ENCODE data around the gene SPTLC2.
"Not testable (repeated sequence)": the region's sequence is repeated elsewhere in the genome, so short reads cannot be mapped to it uniquely, and the experiment has no call there.

The SPTLC2 gene

DNA sequence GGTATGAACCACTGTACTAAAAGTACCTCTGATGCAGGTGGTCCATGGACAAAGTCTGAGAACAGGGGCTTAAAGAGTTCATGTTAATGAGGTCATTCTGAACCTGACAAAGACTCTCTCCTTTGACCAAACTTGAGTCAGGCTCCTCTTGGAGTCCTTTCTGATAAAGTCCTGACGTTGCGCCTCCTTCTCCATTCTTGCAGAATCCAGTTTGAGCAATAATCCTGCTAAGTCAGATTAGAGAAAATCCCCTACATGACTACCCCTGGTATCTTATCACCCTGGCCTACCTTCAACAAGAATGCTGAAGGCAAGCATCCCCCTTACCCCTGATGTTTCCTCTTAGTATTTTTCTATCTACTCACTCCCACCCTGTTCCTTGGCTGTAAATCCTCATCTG lies 71.9 kb downstream of the SPTLC2 start:
- no peak for DNase-seq

DNA sequence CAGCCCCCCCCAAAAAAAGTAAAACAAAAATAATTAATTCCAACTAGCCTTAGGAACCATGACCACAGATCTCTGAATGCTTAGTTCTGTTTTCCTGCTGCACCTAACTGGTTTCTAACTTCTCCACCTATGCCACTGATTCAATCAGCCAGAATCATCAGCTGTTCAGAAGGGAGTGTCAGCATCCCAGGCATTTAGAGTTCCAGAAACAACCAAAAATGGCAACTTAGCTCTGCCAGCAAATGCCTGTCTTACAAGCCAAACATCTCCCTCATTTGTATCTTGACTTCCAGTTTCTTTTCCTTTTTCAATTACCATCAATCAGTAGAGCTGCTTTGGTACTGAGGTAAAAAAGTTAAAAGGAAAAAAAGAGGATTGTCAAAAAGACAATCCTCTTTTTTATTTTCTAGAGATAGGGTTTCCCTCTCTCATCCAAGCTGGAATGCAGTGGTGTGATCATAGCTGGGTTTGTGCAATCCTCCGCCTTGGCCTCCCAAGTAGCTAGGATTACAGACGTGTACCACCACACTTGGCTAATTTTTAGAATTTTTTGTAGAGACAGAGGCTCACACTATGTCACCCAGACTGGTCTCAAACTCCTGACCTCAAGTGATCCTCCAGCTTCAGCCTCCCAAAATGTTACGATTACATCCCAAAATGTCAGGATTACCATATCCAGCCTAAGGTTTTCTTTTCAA lies 72.7 kb downstream of the SPTLC2 start:
- DNase-seq: no peak

DNA sequence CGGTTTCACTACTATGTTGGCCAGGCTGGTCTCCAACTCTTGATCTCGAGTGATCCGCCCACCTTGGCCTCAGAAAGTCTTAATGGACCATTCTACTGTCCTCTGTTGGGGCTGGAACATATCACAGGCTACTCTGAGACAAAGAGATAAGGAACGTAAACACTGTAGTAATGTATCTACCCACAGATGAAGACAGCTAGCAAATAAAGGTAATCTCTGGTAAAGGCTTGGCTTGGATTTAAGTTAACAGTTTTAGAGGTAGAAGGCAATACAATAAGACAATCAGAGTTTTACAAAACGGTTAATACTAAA lies 73.2 kb downstream of the SPTLC2 start:
- no peak for DNase-seq

DNA sequence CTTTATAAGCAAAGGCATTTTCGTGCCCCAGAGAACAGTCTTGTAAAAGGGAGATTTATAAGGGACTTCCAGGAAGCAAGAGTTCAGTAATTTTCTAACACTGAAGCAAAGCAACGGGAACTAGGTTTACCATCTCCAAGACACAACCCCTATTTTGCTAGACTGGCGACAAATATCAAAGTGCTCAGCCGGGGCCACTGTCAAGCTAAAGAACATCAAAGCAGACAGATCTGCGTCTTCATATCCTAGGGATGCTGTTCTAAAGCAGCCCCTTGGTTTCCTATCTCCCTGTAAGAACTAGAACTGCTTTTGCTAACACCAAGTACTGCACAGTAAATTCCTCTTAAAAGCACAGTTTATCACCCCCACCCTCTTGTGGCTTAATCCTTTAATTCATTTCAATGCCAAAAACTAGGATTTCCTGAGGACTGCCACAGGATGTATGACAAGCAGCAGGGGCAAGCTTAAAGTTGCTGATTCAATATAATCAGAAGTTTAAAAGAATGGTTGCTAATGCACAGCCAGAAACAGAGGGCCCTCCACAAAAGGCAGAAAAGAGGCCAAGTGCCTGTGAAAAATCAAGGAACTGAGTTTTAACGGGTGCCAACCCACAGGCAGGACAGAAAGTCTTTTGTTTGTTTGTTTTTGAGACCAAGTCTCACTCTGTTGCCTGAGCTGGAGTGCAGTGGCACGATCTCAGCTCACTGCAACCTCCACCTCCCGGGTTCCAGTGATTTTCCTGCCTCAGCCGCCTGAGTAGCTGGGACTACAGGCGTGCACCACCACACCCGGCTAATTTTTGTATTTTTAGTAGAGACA lies 73.8 kb downstream of the SPTLC2 start:
- DNase-seq: no peak

DNA sequence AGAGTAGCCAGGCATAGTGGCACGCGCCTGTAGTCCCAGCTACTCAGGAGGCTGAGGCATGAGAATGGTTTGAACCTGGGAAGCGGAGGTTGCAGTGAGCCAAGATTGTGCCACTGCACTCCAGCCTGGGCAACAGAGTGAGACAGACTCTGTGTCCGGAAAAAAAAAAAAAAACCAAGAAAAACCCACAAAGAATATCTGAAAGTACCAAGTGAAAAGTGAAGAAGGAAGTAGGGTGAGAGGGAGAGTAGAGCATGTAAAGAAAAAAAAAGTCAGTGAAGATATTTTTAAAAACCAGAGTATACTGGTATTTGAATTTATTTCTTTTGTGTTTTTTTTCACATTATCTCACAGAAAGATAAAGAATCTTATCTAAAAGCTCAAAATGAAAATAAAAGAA lies 74.5 kb downstream of the SPTLC2 start:
- DNase-seq: no peak

DNA sequence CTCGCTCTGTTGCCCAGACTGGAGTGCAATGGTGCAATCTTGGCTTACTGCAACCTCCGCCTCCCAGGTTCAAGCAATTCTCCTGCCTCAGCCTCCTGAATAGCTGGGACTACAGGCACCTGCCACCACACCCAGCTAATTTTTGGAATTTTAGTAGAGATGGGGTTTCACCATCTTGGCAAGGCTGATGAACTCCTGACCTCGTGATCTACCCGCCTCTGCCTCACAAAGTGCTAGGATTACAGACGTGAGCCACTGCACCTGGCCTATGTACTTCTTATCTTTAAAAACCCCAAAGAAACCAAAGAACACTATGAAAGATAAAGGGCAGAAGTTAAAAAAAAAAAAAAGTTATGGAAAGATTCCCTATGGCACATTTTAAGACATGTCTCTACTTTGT lies 79.5 kb downstream of the SPTLC2 start:
- DNase-seq: not testable (repeated sequence)

DNA sequence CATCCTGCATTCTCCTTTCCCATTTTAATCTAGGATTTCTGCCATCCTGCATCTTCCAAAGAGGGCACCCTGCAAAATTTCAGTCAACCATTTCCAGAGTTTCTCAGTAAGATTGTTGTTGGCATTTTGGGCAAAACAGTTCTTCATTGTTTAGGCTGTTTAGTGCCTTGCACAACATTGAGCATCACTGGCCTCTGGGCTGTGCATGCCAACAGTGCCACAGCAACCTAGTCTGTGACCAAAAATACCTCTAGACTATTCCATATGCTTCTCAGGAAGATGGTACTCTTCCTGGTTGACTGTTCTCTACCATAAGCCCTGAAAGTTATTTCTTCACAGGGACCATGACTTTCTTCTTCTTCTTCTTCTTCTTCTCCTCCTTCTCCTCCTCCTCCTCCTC lies 85.4 kb downstream of the SPTLC2 start:
- DNase-seq: no peak

DNA sequence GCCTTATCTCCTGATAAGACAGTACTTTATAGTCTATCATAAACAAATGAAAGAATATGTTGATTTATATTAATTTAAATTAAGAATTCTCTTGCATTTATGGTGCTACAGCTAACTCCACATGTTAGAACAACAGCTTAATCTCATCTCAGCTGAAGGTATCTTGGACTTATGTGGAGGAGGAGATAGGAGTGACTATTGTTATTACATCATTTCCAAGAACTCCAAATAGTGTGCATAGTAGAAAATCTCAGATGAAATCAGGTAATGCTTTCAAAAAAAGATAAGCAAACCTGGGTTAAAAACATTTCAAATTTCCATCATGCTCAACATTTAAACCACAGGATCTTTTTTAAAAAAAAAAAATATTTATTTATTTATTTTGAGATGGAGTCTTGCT lies 86.5 kb downstream of the SPTLC2 start:
- DNase-seq: no peak

DNA sequence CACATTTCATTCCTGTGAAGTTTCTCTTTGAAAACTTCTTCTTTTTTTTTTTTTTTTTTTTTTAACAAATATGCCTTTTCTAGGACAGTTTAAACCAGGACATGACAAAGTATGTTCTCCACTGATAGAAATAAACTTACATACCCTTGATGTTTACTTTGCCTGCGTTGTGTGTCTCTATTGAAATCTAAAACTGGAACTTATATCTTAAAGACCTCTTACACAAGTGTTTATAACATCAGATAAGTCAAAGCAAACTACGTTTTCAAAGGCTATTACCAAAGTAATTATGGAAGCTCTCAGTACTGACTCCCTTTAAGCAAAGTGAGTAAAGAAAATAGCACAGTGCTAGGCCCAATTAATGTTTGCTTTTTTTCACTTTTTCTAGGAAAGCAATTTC lies 87.2 kb downstream of the SPTLC2 start:
- no peak for DNase-seq

DNA sequence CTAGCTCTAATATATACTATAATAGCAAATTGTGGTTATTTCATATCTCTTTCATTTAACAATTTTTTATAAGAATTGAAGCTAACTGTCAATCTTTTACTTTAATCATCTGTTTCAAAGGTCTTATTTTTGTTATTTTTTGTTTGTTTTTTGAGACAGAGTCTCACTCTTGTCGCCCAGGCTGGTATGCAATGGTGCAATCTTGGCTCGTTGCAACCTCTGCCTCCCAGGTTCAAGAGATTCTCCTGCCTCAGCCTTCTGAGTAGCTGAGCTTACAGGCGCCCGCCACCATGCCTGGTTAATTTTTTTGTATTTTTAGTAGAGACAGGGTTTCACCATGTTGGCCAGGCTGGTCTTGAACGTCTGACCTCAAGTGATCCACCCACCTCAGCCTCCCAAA lies 87.7 kb downstream of the SPTLC2 start:
- not testable (repeated sequence) for DNase-seq

DNA sequence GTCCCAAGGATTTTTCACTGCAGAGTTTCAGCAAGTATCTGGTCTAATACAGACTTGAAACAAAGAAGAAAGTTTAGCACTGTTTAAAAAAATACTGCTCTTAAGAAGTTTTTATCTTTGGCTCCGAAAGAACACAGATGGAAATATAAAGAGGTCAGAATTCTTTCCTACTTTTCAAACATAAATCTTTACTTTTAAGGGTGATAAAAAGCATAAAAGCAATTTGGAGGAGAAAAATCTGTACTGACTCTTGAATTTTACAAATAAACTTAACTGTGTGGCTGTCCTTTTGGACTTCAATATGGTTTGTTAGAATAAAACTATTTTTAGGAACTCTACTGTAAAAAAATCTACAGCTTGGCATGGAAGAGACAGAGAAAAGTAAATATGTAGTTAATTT lies 90.2 kb downstream of the SPTLC2 start:
- DNase-seq: no peak

DNA sequence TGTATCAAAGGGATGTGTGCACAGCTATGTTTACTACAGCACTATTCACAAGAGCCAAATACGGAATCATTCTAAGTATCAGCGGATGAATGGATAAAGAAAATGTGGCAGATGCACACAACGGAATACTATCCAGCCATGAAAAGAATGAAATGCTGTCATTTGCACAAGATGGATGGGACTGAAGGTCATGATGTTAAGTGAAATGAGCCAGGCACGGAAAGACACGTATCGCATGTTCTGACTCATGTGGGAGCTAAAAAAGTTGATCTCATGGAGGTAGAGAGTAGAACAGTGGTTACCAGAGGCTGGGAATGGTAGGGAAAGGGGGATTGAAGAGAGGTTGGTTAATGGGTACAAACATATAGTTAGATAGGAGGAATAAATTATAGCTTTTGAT lies 91.9 kb downstream of the SPTLC2 start:
- DNase-seq: no peak

DNA sequence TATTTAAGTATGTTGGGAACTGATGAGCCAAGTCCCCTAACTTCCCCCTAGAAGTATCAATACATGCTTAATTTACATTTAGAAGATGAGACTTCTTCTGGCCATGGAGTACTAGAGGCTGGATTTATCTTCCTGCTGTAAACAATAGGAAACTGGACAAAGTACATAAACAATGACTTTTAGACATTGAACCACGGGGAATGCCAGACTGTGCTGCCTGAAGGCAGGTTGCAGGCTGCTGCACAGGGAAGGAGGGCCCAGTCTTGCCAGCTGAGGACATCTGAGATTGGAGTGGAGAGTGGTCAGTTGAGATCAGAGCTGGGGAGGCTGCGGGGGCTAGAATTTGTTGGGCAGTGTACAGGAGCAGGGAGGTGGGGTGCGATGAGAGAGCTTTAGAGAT lies 93.3 kb downstream of the SPTLC2 start:
- DNase-seq: no peak

DNA sequence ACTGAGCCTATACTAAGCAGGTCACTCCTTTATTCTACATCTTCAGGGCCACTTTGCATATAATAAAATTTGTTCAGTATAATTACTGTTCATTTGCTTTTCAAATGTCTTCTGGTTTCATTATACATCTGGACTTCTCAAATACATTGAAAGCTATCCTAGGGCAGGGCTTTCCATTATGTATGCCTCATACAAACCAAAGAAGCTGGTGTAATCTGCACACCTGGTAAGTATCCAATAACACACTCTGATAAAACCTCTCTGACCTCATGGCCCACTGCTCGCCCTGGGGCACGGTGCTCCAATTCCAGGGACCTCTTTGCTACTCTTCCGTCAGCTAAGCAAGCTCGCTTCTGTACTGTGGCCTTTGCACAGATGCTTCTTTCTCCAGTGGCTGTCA lies 95.9 kb downstream of the SPTLC2 start:
- DNase-seq: no peak

DNA sequence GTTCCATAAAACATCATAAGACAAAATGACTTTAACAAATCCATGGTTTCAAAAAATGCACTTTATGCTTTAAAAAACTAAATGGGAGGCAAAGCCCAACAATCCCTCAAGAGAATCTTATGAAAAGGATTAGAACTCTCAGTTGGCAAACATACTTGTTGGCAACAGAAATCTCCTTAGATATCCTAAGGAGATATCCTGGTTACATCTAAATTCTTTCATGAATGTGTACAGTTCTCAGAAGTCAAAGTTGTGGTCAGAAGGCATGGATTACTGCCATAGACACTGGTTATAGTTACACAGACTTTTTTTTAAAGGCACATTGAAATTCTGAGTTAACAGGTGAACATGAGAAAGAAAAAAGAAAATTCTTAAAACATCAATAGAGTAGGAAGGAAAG lies 100.3 kb downstream of the SPTLC2 start:
- no peak for DNase-seq

DNA sequence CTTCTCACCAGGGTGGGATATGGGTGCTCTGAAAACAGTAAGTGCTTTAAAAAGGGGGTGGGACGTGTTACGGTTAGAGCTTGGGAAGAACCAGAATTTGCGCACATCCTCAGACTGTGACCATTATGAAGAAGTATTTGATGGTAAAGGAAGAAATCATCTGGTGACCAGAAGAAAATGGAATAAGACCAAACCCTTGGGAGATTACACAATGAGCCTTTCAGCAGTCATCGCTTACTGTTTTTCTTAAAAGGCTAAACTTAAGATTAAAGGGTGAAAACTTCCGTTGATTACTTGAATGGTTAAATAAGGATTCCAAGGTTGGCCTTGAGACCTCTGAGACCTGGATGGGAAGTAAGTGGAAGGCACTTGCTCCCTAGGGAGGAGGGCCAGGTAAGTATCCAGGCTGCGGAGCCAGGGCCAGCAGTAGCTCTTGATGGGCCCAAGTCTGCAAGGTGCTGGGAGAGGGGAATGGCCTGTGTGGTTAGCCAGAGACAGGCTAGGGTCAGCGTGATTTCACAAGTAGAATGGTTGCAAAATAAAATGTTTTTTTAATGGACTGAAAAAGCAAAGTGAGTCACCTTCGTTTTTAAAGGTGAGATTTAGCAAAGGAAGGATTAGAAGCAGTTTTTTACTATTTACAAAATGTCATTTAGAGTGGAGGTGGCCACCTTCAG lies 104.8 kb downstream of the SPTLC2 start:
- DNase-seq: no peak

DNA sequence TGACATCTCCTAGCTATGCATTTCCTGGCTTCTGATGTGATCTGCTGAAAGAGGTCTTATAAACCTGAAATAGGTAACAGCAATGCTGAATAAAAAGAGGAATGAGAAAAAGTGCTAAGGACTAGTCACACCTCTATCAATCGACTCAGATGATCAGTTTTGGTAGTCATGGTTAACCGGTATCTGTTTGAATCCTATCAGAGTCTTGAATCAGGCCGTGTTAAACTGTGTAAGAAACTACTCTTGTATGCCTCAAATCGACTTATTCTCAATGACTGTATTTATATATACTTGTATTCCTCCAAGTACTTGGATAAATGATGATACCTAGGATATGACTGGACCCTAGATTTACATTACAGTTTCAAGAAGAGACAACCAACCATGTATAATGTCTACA lies 107.1 kb downstream of the SPTLC2 start:
- no peak for DNase-seq

DNA sequence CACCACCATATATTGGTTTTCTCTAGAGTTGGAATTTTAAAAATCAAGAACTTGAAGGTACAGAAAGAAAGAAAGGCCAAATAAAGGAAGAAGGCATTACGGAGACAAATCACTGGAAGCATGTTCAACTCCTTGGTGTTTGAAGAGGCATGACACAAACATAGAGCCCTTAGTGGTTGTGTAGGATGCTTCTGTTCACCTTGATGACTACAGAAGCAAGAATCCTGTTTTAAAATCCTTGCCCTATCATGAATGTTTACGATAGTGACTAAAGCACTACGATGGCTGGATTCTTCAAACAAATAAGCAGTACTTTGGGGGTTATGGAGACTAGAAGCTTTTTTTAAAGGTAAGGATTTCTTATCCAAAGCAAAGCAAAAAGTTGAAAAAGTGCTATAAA lies 107.6 kb downstream of the SPTLC2 start:
- no peak for DNase-seq

DNA sequence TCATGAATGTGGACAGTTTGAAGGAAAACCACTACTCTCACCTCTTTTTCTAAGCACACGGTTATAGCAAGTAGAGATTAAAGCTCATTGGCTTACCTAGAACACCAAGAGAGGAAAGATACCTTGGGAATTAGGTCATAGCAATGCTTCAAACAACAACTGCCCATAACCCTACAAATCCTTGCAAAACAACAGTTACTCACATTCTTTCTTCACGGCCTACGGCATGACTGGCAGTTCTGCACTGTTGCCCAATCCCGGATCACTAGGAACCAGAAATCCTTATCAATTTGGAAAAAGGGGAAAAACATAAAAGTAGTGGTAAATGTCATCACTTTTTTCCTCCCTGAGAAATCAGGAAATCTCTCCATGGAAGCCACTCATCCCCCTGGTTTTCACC lies 108.2 kb downstream of the SPTLC2 start:
- DNase-seq: no peak

DNA sequence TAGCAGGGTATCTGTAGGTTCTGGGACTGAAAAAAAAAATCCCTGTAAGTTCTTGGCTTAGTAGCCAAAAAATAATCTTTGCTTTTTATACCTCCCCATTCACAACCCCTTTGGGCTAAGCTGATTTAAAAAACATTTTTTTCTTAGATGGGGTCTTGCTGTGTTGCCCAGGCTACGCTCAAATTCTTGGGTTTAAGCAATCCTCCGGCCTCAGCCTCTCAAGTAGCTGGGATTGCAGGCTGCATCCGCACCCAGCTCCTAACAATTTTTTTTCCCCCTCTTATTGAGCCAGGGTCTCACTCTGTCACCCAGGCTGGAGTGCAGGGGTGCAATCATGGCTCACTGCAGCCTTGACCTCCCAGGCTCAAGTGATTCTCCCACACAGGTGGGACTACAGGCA lies 108.7 kb downstream of the SPTLC2 start:
- no peak for DNase-seq

DNA sequence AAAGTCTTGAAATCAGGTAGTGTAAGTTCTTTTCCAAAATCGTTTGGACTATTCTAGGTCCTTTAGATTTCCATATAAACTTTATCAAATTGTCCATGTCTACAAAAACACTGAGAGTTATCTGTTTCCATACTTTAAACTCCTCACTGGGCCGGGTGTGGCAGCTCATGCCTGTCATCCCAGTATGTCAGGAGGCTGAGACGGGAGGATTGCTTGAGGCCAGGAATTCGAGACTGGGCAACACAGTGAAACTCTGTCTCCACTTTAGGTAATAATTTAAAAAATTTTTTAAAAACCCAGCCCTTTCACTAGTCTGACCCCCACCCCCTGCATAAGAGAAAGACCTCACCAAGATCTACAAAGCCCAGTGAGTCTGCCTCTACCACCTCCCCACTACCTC lies 111.4 kb downstream of the SPTLC2 start:
- no peak for DNase-seq

DNA sequence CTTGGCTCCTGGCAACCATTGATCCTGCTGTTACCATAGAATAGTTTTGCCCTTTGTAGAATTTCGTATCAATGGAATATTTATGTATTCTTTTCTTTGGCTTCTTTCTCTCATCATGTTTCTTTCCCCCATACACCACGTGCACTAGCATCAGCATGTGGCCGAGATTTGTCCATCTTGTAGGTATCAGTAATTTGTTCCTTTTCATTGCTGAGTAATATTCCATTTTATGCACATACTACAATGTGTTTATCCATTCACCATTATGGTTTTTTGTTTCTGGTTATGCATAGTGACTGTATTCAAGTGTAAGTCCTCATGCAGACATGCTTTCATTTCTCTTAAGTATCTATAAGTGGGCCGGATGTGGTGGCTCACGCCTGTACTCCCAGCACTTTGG lies 113.3 kb downstream of the SPTLC2 start:
- DNase-seq: no peak

DNA sequence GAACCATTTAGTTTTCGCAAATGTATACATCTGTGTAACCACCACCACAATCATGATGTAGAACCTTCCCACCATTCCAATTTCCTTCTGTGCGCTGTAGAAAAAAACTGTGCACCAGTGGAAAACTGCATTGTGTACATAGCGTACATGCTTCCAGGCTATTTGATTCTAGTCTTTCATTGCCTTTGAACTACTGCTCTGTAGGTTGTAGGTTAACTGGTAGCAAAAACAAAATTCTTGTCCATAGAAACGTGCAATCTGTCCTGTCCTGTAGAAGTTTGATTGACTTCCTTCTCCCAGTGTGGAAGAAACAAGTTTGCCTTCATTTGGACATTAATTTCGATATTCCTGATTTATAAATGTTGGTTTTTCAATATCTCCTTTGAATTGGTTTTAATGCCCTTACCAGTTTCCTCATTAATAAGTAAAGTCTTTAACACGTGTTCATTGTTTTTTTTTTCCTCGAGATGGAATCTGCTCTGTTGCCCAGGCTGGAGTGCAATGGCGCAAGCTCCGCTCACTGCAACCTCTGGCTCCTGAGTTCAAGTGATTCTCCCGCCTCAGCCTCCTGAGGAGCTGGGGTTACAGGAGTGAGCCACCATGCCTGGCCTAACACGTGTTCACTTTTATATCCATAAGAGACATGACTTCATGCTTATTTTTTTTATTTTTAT lies 114.2 kb downstream of the SPTLC2 start:
- no peak for DNase-seq

DNA sequence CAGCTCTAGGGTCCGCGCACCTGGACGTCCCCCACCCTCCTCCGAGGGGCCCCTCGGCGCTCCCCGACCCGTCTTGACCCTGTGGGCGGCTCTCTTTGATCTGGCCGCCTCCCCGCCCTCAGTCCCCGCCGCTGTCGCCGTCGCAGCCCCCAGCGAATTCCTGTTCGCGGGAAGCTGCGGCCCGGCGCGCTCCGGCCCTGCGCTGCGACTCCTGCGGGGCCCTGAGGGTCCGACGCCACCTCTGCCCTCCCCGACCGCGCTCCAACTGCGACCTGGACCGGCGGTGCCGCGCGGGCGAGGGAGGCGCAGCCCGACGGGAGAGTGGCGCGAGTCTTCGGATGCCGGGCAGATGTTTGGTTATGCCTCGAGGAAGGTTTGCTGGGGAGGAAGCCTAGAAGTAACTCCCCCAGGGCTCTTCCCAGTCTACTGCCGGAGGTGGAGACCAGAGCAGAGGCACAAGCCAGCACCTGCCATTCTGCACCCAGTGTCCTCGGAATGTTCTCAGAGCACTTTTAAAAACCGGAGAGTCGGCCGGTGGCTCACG lies 117.4 kb downstream of the SPTLC2 start:
- no peak for DNase-seq
